Esophagus muscularis mucosa (tissue), 4 donors: Measurements from ENCODE around the gene GABRB2. TPM values are rescaled to one million over a fixed set of nuclear protein-coding genes. Genes with fewer than 3 reads are reported as not detected.
"Not testable (repeated sequence)": the region's sequence is repeated elsewhere in the genome, so short reads cannot be mapped to it uniquely, and the experiment has no call there.

ENCODE experiments used
- DNase-seq: peaks from one replicate; pipeline ENCODE4 v3.0.0-alpha.2; 2017; ENCODE audit errors: extremely low spot score
- H3K27ac ChIP-seq, 4 donors: fragments of 200-600 bp; sonication (generic); replicated peaks in 1 of 4; 1 replicate in 3 of 4; 2 replicates in 1 of 4; pipeline ENCODE4 v1.5.1; 2016 to 2019; ENCODE audit warnings: mild to moderate bottlenecking in 1 of 4
- H3K27me3 ChIP-seq, 4 donors: fragments of 200-600 bp; sonication (generic); one replicate each; pipeline versions ENCODE4 v1.5.1 to v1.6.0; 2016 to 2019
- H3K36me3 ChIP-seq, 4 donors: fragments of 200-600 bp; sonication (generic); one replicate each; pipeline ENCODE4 v1.5.1; 2016 to 2019
- H3K4me1 ChIP-seq, 4 donors: fragments of 200-600 bp; sonication (generic); one replicate each; pipeline ENCODE4 v1.5.1; 2016 to 2019
- H3K4me3 ChIP-seq, 4 donors: fragments of 200-600 bp; sonication (generic); 1 replicate in 2 of 4; 2 replicates in 2 of 4; pipeline ENCODE4 v1.5.1; 2016 to 2019; ENCODE audit warnings: mild to moderate bottlenecking in 4 of 4, moderate library complexity in 1 of 4
- H3K9me3 ChIP-seq, 4 donors: fragments of 200-600 bp; sonication (generic); 1 replicate in 3 of 4; 2 replicates in 1 of 4; pipeline ENCODE4 v1.5.1; 2016 to 2019
- EP300 ChIP-seq: sonication (generic); formaldehyde crosslinking; IDR thresholded peaks from one replicate; pipeline ENCODE4 v1.6.1; 2017; ENCODE audit warnings: antibody characterized with exemption
- WGBS: methylation state at CpG from one replicate; pipeline ENCODE4 v1.1.5; 2018; 5-methylcytosine and 5-hydroxymethylcytosine counted together
- intact Hi-C: fragments of 100-400 bp; cut with DNase I; formaldehyde crosslinking; loops from one replicate; pipeline ENCODE4 v1.15.1; 2023
- total RNA-seq, 4 donors: library from RNA; depleted of rRNA; stranded (reverse); fragments of >200 nt; gene quantifications; one replicate each; pipeline versions ENCODE4 v1.1.0 to v1.2.1, GENCODE V29; 2016

The GABRB2 gene
- total RNA-seq, 4 donors from 2014 or later: 0.92 to 1.7 (median 1.2) TPM

GRCh38 chr5:161246749-161247148 lies 299.8 kb downstream of the GABRB2 start:
- no peaks in the 10 kb centered on the region for H3K4me1 ChIP-seq
- no peak for TF ChIP-seq EP300
- DNase-seq: no peak
- no peaks in the 10 kb centered on the region for H3K9me3 ChIP-seq
- H3K36me3 ChIP-seq: no peaks in the 10 kb centered on the region
- H3K27ac ChIP-seq: no peak overlapping the region
- intact Hi-C loops: no loop called here
- peaks cover 0 to 4% (median 0%) of the 10 kb centered on the region in 4 donors for H3K27me3 ChIP-seq
- no peak overlapping the region for H3K4me3 ChIP-seq
- 72% methylated on average over 4 of the region's 4 CpGs for WGBS

- H3K4me3 ChIP-seq, intact Hi-C loops: not testable (repeated sequence)
- WGBS: 66% methylated on average over 5 of the region's 5 CpGs
These were observed 300.7 kb downstream of the GABRB2 start for GRCh38 chr5:161245846-161246245.

More at GRCh38 chr5:161245846-161246245, 300.7 kb downstream of the GABRB2 start:
- not testable (repeated sequence) for H3K27ac ChIP-seq, H3K9me3 ChIP-seq, DNase-seq, H3K27me3 ChIP-seq, H3K4me1 ChIP-seq, H3K36me3 ChIP-seq

Other genes with a start within 250 kb of the GABRB2 start
- gene GABRA6, start 139.0 kb upstream of the GABRB2 start, total RNA-seq: not detected